Memory B cell (primary cell): ENCODE measurements around the gene RPS8.
"Not testable (repeated sequence)": the region's sequence is repeated elsewhere in the genome, so short reads cannot be mapped to it uniquely, and the experiment has no call there.

Experiments
- ATAC-seq: fragments of 150-1000 bp; cut with Tn5 transposase; 2 replicates; pipeline ENCODE4 v1.10.0; 2021; ENCODE audit warnings: low read depth, mild to moderate bottlenecking, moderate library complexity
- DNase-seq, 2 donors: peaks; one replicate each; pipeline ENCODE4 v3.0.0; 2022; ENCODE audit warnings: low spot score in 2 of 2
- H3K27ac Mint-ChIP-seq: one replicate; pipeline ENCODE4 v1.8.0; 2022; ENCODE audit warnings: mild to moderate bottlenecking, moderate library complexity, mixed read lengths
- H3K27me3 Mint-ChIP-seq: one replicate; pipeline ENCODE4 v1.8.0; 2022; ENCODE audit warnings: mixed read lengths
- H3K36me3 Mint-ChIP-seq: one replicate; pipeline ENCODE4 v1.8.0; 2022; ENCODE audit warnings: mild to moderate bottlenecking, mixed read lengths
- H3K4me1 Mint-ChIP-seq: one replicate; pipeline ENCODE4 v1.8.0; 2022; ENCODE audit warnings: mixed read lengths
- H3K4me3 Mint-ChIP-seq: one replicate; pipeline ENCODE4 v1.8.0; 2022; ENCODE audit warnings: mild to moderate bottlenecking, moderate library complexity, mixed read lengths
- H3K9me3 Mint-ChIP-seq: one replicate; pipeline ENCODE4 v1.8.0; 2022; ENCODE audit warnings: mixed read lengths

RPS8 gene

GRCh38 chr1:44815926-44816325, 40.6 kb downstream of the RPS8 start:
- DNase-seq, ATAC-seq, H3K9me3 Mint-ChIP-seq, H3K27me3 Mint-ChIP-seq, H3K27ac Mint-ChIP-seq, H3K36me3 Mint-ChIP-seq: not testable (repeated sequence)
- Mint-ChIP-seq H3K4me1 (peaks cover 32% of the 10 kb centered on the region), H3K4me3 (peak overlapping the region; percentile 37)

- Mint-ChIP-seq H3K4me3 (peak overlapping the region; percentile 43), H3K27me3 (no peaks in the 10 kb centered on the region), H3K4me1 (peaks cover 23% of the 10 kb centered on the region), H3K36me3 (no peaks in the 10 kb centered on the region), H3K9me3 (no peaks in the 10 kb centered on the region), H3K27ac (no peak overlapping the region)
- no peak for DNase-seq
- no peak for ATAC-seq
These were observed 42.0 kb downstream of the RPS8 start for GRCh38 chr1:44817307-44817706.

- H3K4me3 Mint-ChIP-seq = peak overlapping the region; percentile 74
- H3K9me3 Mint-ChIP-seq = no peaks in the 10 kb centered on the region
- H3K27ac Mint-ChIP-seq = peak overlapping the region; percentile 55
- ATAC-seq (no peak), DNase-seq (no peak)
- no peaks in the 10 kb centered on the region for H3K27me3 Mint-ChIP-seq
- H3K4me1 Mint-ChIP-seq = peaks cover 23% of the 10 kb centered on the region
- H3K36me3 Mint-ChIP-seq = no peaks in the 10 kb centered on the region
These were observed 42.6 kb downstream of the RPS8 start for GRCh38 chr1:44817771-44818495.

- Mint-ChIP-seq H3K4me3 (peak overlapping the region; percentile 88), H3K27ac (peak overlapping the region; percentile 100), H3K27me3 (no peaks in the 10 kb centered on the region), H3K36me3 (no peaks in the 10 kb centered on the region), H3K4me1 (peaks cover 20% of the 10 kb centered on the region), H3K9me3 (no peaks in the 10 kb centered on the region)
- DNase-seq = no peak
- ATAC-seq = no peak
These were observed 43.9 kb downstream of the RPS8 start for GRCh38 chr1:44819196-44819607.

GRCh38 chr1:44819608-44820327, 44.4 kb downstream of the RPS8 start:
- peak; percentile 85 to 91 for DNase-seq
- H3K4me1 Mint-ChIP-seq = peaks cover 19% of the 10 kb centered on the region
- H3K27me3 Mint-ChIP-seq = no peaks in the 10 kb centered on the region
- ATAC-seq = peak; percentile 82
- H3K27ac Mint-ChIP-seq = peak overlapping the region; percentile 100
- no peaks in the 10 kb centered on the region for H3K9me3 Mint-ChIP-seq
- H3K4me3 Mint-ChIP-seq = peak overlapping the region; percentile 88
- H3K36me3 Mint-ChIP-seq = no peaks in the 10 kb centered on the region

- no peaks in the 10 kb centered on the region for H3K9me3 Mint-ChIP-seq
- H3K36me3 Mint-ChIP-seq = no peaks in the 10 kb centered on the region
- peaks cover 13% of the 10 kb centered on the region for H3K4me1 Mint-ChIP-seq
- DNase-seq = no peak
- no peaks in the 10 kb centered on the region for H3K27me3 Mint-ChIP-seq
- peak overlapping the region; percentile 88 for H3K4me3 Mint-ChIP-seq
- no peak for ATAC-seq
- H3K27ac Mint-ChIP-seq = peak overlapping the region; percentile 100
These were observed 45.2 kb downstream of the RPS8 start for GRCh38 chr1:44820328-44821239.

GRCh38 chr1:44821240-44821715, 45.9 kb downstream of the RPS8 start:
- Mint-ChIP-seq H3K36me3 (no peaks in the 10 kb centered on the region), H3K27me3 (no peaks in the 10 kb centered on the region), H3K9me3 (no peaks in the 10 kb centered on the region), H3K4me3 (peak overlapping the region; percentile 8), H3K4me1 (peaks cover 13% of the 10 kb centered on the region), H3K27ac (peak overlapping the region; percentile 100)
- DNase-seq (no peak), ATAC-seq (no peak)

GRCh38 chr1:44822131-44822701, 46.9 kb downstream of the RPS8 start:
- Mint-ChIP-seq H3K27ac (no peak overlapping the region), H3K9me3 (no peaks in the 10 kb centered on the region), H3K4me1 (peaks cover 13% of the 10 kb centered on the region), H3K36me3 (no peaks in the 10 kb centered on the region), H3K4me3 (no peak overlapping the region), H3K27me3 (no peaks in the 10 kb centered on the region)
- ATAC-seq (no peak), DNase-seq (no peak)

GRCh38 chr1:44822981-44823451, 47.7 kb downstream of the RPS8 start:
- Mint-ChIP-seq H3K27ac (no peak overlapping the region), H3K27me3 (no peaks in the 10 kb centered on the region), H3K36me3 (no peaks in the 10 kb centered on the region), H3K9me3 (no peaks in the 10 kb centered on the region), H3K4me3 (no peak overlapping the region), H3K4me1 (peaks cover 12% of the 10 kb centered on the region)
- DNase-seq = no peak
- no peak for ATAC-seq

GRCh38 chr1:44824392-44824791, 49.1 kb downstream of the RPS8 start:
- H3K27me3 Mint-ChIP-seq, H3K9me3 Mint-ChIP-seq, H3K4me3 Mint-ChIP-seq, H3K4me1 Mint-ChIP-seq, DNase-seq, ATAC-seq, H3K36me3 Mint-ChIP-seq, H3K27ac Mint-ChIP-seq: not testable (repeated sequence)

- H3K4me1 Mint-ChIP-seq = no peaks in the 10 kb centered on the region
- H3K27ac Mint-ChIP-seq = no peak overlapping the region
- no peaks in the 10 kb centered on the region for H3K36me3 Mint-ChIP-seq
- H3K27me3 Mint-ChIP-seq = no peaks in the 10 kb centered on the region
- H3K4me3 Mint-ChIP-seq = no peak overlapping the region
- no peaks in the 10 kb centered on the region for H3K9me3 Mint-ChIP-seq
- DNase-seq (no peak), ATAC-seq (no peak)
These were observed 51.2 kb downstream of the RPS8 start for GRCh38 chr1:44826375-44827196.

- H3K27me3 Mint-ChIP-seq = no peaks in the 10 kb centered on the region
- no peak for DNase-seq
- no peaks in the 10 kb centered on the region for H3K9me3 Mint-ChIP-seq
- H3K36me3 Mint-ChIP-seq = no peaks in the 10 kb centered on the region
- ATAC-seq = peak; percentile 78
- no peaks in the 10 kb centered on the region for H3K4me1 Mint-ChIP-seq
- no peak overlapping the region for H3K27ac Mint-ChIP-seq
- no peak overlapping the region for H3K4me3 Mint-ChIP-seq
These were observed 52.1 kb downstream of the RPS8 start for GRCh38 chr1:44827197-44828002.
